SIG-M5 treated with dmso at 0.1 percent for 504 hours (cell line): ENCODE data around the gene BRD1.

Source experiments
- DNase-seq: peaks from one replicate; lab custom pipeline; 2025; ENCODE audit not compliant: unreplicated experiment; lab: John Stamatoyannopoulos, UW

Gene BRD1

DNA sequence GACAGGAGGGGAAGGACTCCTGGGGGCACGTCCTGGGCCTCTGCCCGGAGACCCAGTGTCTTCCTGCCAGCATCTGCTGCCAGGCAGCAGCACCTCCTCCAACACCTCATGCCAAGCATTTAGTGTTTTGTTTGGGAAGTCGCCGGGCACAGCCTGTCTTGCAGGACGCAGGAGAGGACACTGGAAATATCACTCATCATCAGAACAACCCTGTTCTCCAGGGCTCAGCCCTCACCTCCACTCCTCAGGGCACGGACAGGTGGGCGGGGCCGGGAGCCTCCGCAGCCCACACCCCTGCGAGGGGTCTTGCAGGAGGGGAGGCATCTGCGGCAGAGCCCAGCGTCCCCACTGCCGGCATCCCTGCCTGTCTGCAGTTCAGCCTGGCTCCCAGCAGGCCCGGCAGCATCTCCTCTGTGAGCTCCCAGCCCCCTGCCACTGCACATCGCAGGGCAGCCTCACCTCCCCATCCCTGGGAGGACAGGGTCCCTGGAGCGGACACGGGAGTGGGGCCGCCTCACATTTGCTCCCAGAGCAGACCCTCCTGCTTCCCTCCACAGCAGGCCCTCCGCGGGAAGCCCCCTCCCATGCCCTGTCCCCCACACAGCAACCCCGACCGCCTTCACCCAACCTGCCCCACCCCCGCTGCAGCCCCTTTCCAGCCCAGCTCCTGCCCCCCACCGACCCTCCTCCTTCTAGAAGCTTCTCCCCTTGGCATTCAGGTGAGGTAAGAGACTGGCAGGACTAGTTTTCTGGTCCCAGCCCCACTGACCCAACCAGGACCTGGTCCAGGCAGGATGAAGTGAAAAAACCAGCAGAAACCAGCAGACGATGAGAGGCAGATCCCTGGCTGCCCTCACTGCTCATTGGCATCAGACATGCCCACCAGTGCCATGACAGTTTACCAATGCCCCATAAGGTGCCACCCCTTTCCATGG is 72.7 kb downstream of the BRD1 start:
- no peak for DNase-seq

DNA sequence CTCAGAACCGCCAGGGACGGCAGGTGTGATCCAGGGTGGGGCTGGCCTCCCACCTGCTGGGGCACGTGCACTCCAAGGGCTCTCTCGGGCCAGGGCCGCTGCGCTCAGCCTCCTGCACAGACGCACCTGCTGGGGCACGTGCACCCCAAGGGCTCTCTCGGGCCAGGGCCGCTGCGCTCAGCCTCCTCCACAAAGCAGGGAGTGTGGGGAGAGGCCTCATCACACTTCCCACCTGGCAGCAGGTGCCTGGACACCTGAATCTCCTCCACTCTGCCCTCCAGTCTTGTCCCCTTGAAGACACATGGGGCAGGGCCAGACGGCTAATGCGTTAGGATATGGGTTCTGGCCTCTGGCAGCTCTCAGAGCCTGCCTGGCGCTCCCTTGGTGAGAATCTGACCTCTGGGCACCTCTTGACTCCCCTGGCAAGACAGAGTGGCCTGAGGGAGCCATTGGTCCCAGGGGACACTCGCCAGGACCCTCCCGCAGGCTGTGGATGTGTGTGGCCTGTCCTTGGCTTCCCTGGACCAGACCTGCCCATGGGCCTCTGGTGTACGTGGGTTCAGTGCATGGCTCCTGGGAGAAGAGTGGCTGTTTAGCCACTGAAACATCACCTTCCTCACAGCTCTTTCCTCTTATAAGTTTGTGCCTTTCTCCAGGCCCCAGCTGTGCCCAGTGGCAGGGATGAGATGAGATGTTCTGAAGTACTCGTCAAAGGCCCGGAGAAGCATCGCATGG is 73.5 kb downstream of the BRD1 start:
- DNase-seq, result no peak

DNA sequence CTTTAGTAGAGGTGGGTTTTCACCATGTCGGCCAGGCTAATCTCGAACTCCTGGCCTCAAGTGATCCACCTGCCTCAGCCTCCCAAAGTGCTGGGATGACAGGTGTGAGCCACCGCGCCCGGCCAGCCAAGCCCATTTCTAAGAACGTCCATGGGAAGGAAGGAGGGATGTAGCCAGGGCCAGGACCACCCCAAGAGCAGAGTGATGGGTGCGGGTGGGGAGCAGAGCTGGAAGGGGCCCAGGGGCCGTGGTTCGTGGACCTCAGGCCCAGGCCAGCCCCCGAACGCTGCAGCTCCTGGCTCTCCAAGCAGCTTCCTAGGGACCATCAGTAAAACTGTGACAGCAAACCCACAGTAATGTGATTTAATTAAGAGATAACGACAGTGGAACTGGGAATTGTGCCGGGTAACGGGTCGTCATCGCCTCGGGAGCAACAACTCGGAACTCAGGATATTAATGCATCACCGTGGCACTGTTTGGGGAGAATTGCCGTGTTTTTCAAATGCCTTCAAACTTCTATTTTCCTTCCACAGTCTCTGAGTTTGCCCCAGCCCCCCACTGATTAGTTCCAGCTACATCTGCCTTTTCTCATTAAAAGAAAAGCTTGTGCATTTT is 74.3 kb downstream of the BRD1 start:
- no peak for DNase-seq

DNA sequence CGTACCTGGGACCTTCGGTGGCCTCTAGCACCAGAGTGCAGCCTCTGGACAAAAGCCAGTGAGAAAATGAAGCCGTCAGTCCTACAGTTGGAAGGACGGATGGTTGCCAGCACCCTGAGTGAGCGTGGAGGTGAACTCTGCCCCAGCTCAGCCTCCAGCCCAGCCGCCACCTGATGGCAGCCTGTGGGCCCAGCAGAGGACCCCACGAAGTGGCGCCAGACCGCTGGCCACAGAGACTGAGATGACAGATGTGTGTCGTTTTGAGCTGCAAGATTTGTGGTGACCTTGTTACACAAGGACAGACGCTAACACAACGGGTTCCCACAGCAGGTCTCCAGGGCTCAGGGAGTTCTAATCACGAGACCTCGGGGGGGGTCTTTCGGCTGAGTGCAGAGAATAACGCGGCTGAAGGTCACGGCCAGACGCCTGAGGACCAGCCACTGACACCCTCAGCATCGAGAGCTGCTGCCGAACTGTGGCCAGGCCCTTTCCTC is 75.0 kb downstream of the BRD1 start:
- no peak for DNase-seq

DNA sequence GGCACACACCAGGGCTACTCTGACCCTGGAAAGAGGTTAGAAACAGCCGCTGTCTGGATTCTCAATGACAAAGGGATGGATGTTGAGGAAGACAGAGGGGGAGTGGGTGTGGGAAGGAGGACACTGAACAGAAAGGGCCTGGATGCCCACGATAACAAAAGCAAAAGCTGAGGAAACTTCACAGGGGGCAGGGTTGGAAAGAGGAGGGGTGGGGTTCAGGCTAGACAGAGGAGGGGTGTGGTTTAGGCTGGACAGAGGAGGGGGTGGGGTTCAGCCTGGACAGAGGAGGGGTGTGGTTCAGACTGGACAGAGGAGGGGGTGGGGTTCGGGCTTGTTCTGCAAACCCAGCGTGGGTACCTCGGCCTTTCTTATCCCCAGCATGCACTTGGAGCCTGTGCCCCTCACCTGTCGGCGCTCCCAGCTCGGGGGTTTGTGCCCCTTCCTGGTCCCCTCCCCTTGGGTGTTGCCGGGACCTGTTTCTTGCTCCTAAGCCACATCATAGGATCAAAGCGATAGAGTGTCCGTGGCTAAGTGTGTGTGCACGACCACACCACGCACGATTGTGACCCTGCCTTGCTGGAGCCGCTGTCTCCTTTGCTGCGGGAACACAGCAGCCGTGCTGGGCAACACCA is 75.6 kb downstream of the BRD1 start:
- DNase-seq, result no peak

DNA sequence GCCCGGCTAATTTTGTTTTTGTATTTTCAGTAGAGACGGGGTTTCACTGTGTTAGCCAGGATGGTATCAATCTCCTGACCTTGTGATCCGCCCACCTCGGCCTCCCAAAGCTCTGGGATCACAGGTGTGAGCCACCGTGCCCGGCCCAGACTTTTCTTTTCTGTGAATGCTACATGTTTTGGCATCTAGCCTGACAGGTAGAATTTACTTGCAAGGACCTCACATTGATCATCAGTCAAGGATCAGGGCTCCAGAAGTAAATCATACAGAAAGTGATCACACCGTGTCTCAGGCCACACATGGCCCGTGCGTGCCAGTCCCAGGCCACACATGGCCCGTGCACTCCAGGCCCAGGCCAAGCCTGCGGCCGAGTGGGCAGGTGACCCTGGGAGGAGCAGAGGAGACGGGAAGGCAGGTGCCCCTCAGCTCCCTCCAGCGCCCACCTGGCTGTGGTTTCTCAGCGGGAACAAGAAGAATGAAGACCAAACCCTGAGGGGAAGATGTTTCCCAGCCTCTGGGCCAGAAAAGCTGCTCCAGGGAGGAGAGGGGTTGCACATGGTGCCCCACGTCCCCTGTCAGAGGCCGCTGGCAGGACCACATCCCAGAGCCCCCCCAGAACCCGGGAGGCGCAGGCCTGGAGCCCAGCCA is 76.2 kb downstream of the BRD1 start:
- no peak for DNase-seq

DNA sequence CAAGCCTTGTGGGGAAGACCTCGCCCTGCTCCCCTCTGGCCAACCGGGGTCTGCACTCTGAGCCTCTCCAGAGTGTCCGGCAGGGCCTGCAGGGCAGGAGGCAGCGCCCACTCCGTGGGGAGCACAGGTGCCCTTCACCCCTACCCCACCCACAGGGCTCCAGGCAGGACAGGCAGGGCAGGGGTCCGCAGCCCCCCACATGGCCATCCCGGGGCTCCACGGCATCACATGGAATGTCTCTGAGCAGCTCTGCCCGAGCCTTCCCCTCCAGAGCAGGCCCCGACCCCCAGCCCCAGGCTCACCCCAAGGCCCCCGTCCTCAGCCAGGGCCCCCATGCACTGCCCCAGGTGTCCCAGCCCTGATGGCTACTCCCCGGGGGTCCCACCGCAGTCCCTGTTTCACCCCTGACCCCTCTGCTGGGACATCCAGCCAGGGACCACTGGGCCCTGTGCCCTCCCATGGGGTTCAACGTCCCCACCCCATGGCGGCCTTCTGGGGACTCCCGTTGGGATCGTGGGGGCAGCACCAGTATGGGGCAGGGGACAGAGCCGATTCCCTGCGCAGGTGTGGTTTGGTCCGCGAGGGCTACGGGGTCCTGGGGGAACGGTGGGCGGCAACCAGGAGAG is 77.7 kb downstream of the BRD1 start:
- no peak for DNase-seq

DNA sequence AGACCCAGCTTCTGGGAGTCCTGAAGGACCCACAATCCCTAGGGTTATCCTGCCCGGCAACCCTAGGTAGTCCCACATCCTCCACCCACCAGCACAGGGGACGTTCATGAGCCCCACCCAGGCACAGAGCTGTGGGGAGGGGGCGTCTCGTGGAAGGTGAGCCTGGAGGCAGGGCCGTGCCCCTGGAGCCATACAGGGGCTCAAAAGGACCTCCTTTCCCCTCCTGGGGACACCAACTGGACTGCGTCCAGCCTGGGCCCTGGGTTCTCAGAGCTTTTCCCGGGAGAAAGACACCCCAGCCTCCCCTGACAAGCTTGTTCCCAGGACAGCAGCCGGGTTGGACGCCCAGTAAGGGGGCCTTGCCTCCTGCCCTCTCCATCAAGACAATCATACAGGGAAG is 78.4 kb downstream of the BRD1 start:
- no peak for DNase-seq

DNA sequence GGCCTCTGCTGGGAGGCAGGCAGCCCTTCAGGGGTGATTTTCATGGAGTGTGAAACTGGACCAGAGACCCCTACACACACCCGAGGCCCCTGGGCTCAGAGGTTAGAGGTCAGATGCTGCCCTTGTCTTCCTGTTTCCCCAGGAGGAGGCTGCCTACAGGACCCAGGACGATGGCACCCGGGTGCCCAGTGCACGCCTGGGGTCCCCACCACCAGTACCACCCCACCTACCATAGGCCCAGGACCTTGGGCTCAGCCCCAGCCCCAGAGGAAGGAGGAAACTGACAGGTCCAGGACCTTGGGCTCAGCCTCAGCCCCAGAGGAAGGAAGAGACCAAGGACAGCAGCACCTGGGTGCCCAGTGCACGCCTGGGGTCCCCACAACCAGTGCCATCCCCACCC is 79.2 kb downstream of the BRD1 start:
- DNase-seq, result no peak

DNA sequence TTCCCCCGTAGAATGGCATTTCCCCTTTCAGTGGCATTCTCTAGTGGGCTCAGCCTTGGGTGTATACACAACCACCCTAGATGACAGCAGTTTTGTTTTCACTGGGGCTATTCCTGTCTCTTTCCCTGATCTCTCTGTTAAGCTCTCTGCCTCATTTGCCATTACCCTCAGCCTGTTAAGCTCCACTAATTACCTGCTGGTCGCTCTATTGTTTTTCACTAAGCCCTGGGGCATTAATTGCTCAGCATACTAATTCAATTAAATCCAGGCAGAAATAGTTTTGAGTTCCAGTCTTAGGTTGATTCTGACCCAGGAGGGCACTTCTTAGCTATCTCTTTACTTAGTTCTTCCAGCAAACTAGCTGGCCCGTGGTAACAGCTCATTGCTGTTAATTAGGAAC is 80.0 kb downstream of the BRD1 start:
- DNase-seq, result no peak

DNA sequence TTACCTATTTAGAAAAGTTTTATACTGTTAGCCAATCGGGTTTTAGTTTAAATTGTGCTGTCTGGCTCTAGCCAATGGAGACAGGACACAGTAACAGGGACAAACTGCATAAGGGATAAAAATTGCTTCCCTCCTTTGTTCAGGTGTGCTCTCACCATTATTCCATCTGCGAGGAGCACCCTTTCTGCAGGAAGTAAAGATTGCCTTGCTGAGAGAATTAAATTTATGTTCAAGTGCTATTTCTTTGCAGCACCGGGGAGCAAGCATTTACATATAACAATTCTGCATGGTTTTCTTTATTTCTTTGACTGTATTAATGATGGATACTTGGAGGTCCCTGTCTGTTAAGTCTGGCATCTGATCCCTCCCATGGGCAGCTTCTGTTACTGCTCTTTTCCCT is 80.5 kb downstream of the BRD1 start:
- no peak for DNase-seq

DNA sequence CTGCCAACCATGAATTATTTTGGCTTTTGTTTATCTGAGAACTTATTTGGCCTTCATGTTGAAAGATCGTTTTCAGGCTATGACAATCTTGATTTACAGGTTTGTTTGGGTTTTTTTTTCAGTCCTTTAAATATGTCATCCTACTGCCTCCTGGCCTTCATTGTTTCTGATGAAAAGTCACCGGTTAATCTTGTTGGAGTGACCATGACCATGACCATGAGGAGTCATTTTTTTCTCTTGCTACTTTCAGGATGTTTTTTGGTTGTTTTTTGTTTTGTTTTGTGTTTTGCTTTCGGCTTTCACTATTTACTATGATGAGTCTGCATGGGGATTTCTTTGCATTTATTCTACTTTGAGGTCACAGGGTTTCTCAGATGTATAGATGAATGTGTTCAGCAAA is 81.6 kb downstream of the BRD1 start:
- no peak for DNase-seq

DNA sequence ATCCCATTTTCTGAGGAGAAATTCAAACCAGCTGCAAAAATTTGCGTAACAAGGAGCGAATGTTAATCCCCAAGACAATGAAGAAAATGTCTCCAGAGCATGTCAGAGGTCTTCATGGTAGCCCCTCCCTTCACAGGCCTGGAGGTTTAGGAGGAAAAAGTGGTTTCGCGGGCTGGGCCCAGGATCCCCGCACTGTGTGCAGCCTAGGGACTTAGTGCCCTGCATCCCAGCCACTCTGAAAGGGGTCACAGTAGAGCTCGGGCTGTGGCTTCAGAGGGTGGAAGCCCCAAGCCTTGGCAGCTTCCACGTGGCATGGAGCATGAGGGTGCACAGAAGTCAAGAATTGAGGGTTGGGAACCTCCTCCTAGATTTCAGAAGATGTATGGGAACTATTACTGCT is 87.4 kb downstream of the BRD1 start:
- DNase-seq, result no peak

DNA sequence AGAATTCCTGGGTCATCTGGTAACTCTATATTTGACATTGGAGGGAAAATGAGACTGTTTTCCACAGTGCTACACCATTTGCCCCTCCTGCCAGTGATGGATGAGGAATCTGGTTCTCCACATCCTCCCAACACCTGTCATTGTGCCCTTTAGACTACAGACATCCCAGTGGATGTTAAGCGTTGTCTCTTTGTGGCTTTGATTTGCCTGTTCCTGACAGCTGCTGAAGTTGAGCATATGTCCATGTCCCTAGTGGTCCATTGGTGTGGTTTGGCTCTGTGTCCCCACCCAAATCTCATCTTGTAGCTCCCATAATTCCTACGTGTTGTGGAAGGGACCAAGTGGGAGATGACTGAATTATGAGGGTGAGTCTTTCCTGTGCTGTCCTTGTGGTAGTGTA is 88.5 kb downstream of the BRD1 start:
- no peak for DNase-seq

DNA sequence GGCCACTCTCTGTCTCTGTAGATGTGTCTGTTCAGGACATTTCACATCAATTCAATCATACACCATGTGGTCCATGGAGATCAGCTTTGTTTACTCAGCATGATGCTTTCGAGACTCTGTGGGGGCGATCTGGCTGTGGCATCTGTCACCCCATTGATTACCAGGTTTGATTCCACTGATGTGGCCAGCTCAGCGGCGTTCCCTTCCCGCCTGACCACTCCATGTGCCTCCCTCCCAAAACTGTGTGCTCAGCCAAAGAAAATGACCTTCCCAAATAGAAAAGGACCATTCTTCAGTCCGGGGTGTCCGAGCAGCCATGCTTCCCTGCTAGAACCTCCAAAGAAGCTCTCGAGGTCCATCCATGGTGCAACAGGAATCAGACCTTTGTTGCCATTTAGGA is 89.1 kb downstream of the BRD1 start:
- DNase-seq, result no peak

DNA sequence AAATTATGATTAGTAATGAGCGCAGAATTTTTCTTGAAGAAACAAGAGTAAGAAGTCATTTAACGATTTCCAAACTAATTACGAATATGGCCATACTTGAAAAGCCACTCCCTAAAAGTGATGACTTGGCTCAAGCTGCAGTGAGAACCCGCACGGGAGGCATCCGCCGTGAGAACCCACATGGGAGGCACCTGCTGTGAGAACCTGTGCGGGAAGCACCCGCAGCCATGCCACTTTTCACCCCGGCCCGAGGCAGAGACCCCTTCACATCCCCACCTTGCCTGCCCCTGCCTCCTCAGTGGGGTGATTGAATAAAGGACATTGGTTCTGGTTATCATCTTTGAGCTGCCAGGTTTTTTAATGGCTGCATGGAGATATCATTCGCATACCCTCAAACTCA is 89.7 kb downstream of the BRD1 start:
- no peak for DNase-seq

DNA sequence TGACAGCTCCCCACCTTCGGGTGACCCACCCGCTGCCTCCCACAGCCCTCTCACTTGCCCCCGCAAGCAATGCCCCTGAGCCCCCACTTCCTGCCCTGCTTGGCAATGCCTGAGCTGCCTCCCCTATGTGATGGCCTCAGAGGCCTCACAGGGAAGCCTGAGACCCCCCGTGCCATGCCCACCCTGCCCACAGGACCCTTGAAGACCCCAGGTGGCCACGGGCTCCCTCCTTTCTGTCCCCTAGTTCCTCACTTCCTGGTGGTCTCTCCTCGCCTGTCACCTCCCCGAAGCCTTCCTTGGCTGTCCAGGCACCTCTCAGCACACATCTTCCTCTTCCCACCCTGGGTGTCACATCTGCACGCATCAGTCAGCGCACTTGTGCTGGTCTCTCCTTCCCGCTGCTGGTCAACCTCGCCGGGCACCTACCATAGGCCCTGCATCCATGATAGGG is 90.5 kb downstream of the BRD1 start:
- no peak for DNase-seq

DNA sequence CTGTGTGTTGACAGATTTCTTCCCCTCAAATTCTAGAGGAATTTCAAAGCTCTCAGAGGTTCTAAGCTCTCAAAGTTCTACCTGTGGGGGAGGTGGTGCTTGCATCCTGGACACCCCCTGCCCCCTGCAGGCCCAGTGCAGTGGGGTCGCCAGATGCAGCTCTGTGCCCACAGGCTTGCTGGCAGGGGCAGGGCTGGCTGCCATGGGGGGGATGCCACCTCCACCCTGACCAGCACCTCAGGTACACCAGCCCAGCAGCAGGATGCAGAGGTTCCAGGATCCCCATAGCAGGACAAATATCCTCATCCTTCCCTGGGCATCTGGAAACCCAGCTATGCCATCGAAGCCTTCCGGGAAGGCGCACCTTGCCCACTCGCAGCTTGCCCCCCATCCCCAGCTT is 91.1 kb downstream of the BRD1 start:
- no peak for DNase-seq

DNA sequence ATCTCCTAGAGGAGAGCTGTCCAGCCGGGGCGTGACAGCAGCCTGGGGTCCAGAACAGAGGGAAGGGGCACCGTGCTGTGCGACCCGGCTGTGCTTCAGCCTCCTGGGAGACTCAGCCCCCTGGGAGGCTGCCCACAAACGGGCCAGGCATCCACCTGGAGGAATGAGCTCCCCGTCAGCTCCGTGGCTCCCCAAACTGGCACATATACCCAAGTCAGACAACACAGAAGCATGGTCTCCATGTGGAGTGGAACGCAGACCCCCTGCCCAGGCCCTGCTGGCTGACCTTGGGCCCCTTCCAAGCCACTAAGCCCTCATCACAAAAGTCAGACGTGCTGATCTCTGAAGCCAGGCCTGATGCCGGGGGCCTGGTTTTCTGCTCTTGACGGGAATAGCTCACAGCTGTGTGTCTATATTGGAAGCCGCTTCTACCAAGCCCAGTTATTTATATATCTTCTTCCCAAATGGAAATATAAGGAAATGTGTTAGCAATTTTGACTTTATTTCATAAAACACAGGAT is 91.7 kb downstream of the BRD1 start:
- no peak for DNase-seq

DNA sequence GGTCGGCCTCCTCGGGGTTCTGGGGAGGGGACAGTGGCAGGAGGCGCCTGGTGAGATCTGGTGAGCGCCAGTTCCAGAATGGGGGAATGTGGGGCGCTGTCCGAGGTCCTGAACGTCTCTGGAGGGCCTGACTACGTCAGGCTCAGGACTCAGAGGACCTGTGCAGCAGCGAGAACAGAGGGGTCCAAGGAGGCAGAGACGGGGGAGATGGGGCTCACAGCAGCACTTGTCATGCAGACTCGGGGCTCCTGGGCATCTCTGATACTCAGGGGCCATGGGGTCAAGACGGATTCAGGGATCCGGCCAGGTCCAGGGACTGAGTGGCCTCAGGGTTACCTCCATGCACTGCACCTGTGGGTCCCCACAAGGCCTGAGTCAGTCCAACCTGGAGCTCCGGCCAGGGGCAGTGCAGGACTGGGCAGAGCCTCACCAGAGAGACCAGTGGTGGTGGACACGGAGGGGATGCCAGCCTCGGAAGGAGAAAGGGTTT is 92.2 kb downstream of the BRD1 start:
- no peak for DNase-seq
